H9 (cell line): ENCODE data around the gene GAN. TPM values are rescaled to one million over a fixed set of nuclear protein-coding genes. Genes with fewer than 3 reads are reported as not detected.

Experiments used
- DNase-seq: peaks from one replicate; pipeline ENCODE4 v3.0.0-alpha.2; 2017
- H2AFZ ChIP-seq: one replicate; pipeline ENCODE4 v1.6.1; 2013; ENCODE audit warnings: mild to moderate bottlenecking, low read length, control low read depth, moderate library complexity
- H2AK5ac ChIP-seq: 2 replicates; pipeline ENCODE4 v1.6.1; 2013; ENCODE audit warnings: low read length, control low read depth, mixed read lengths; ENCODE audit not compliant: insufficient read length
- H2BK120ac ChIP-seq: one replicate; pipeline ENCODE4 v1.6.1; 2013; ENCODE audit warnings: low read depth, mild to moderate bottlenecking, low read length, control low read depth, inconsistent platforms; ENCODE audit not compliant: poor library complexity, severe bottlenecking
- H2BK12ac ChIP-seq: 2 replicates; pipeline ENCODE4 v1.6.1; 2013; ENCODE audit warnings: low read length, control low read depth, mixed read lengths, low read depth; ENCODE audit not compliant: insufficient read length
- H2BK15ac ChIP-seq: 2 replicates; pipeline ENCODE4 v1.6.1; 2013; ENCODE audit warnings: low read depth, low read length, control low read depth
- H2BK20ac ChIP-seq: one replicate; pipeline ENCODE4 v1.6.1; 2013; ENCODE audit warnings: low read depth, mild to moderate bottlenecking, low read length, control low read depth, inconsistent platforms; ENCODE audit not compliant: poor library complexity, severe bottlenecking
- H2BK5ac ChIP-seq: 2 replicates; pipeline ENCODE4 v1.6.1; 2013; ENCODE audit warnings: low read length, control low read depth, mixed read lengths; ENCODE audit not compliant: insufficient read length
- H3K14ac ChIP-seq: 2 replicates; pipeline ENCODE4 v1.6.1; 2013; ENCODE audit warnings: low read length, control low read depth; ENCODE audit not compliant: insufficient read depth
- H3K18ac ChIP-seq: 2 replicates; pipeline ENCODE4 v1.6.1; 2013; ENCODE audit warnings: low read depth, mild to moderate bottlenecking, mixed read lengths, low read length, control low read depth; ENCODE audit not compliant: insufficient read length
- H3K23ac ChIP-seq: 2 replicates; pipeline ENCODE4 v1.6.1; 2013; ENCODE audit warnings: low read length, control low read depth, mixed read lengths, low read depth; ENCODE audit not compliant: insufficient read length
- H3K23me2 ChIP-seq: 2 replicates; pipeline ENCODE4 v1.6.1; 2013; ENCODE audit warnings: low read depth, mild to moderate bottlenecking, mixed read lengths, low read length, control low read depth; ENCODE audit not compliant: insufficient read length, poor library complexity, severe bottlenecking
- H3K27ac ChIP-seq: 2 replicates; pipeline ENCODE4 v1.5.1; 2013; ENCODE audit warnings: low read length, control low read depth, mixed read lengths, low read depth; ENCODE audit not compliant: insufficient read length
- H3K27me3 ChIP-seq: 2 replicates; pipeline ENCODE4 v1.6.1; 2013; ENCODE audit warnings: low read length, control low read depth, inconsistent platforms; ENCODE audit not compliant: insufficient read depth
- H3K4ac ChIP-seq: 2 replicates; pipeline ENCODE4 v1.6.1; 2013; ENCODE audit warnings: low read depth, mild to moderate bottlenecking, control low read depth, inconsistent platforms, low read length, moderate library complexity
- H3K4me1 ChIP-seq: 2 replicates; pipeline ENCODE4 v1.6.1; 2013; ENCODE audit warnings: low read length, control low read depth, inconsistent platforms; ENCODE audit not compliant: insufficient read depth
- H3K4me2 ChIP-seq: 2 replicates; pipeline ENCODE4 v1.6.1; 2013; ENCODE audit warnings: low read length, control low read depth, mixed read lengths; ENCODE audit not compliant: insufficient read length, insufficient read depth
- H3K56ac ChIP-seq: 2 replicates; pipeline ENCODE4 v1.6.1; 2013; ENCODE audit warnings: low read depth, mild to moderate bottlenecking, mixed read lengths, low read length, control low read depth; ENCODE audit not compliant: insufficient read length
- H3K79me1 ChIP-seq: 2 replicates; pipeline ENCODE4 v1.6.1; 2013; ENCODE audit warnings: low read depth, mild to moderate bottlenecking, moderate library complexity, low read length, control low read depth, inconsistent platforms; ENCODE audit not compliant: insufficient read depth, poor library complexity, severe bottlenecking
- H3K79me2 ChIP-seq: 2 replicates; pipeline ENCODE4 v1.6.1; 2013; ENCODE audit warnings: low read length, control low read depth, inconsistent platforms; ENCODE audit not compliant: insufficient read depth
- H3K9ac ChIP-seq: 2 replicates; pipeline ENCODE4 v1.6.1; 2013; ENCODE audit warnings: low read length, control low read depth, mixed read lengths; ENCODE audit not compliant: insufficient read length; ENCODE audit errors: extremely low read depth
- H3K9me3 ChIP-seq: one replicate; pipeline ENCODE4 v1.6.1; 2013; ENCODE audit warnings: low read depth, low read length, inconsistent platforms; ENCODE audit not compliant: control insufficient read depth
- H3T11ph ChIP-seq: one replicate; pipeline ENCODE4 v1.6.1; 2013; ENCODE audit warnings: mild to moderate bottlenecking, low read length, control low read depth, inconsistent platforms
- H4K20me1 ChIP-seq: one replicate; pipeline ENCODE4 v1.6.1; 2013; ENCODE audit not compliant: control insufficient read depth, insufficient read length, insufficient read depth
- H4K5ac ChIP-seq: 2 replicates; pipeline ENCODE4 v1.6.1; 2013; ENCODE audit warnings: low read depth, mild to moderate bottlenecking, mixed read lengths, low read length, control low read depth; ENCODE audit not compliant: insufficient read length
- H4K8ac ChIP-seq: replicated peaks from 2 replicates; pipeline ENCODE4 v1.6.1; 2013; ENCODE audit warnings: low read length, control low read depth, mixed read lengths, low read depth; ENCODE audit not compliant: insufficient read length
- H4K91ac ChIP-seq: 2 replicates; pipeline ENCODE4 v1.6.1; 2013; ENCODE audit warnings: low read depth, mild to moderate bottlenecking, moderate library complexity, mixed read lengths, low read length, control low read depth; ENCODE audit not compliant: insufficient read length
- H3K27ac Mint-ChIP-seq, 3 experiments: 2 replicates in 2 of 3; 3 replicates in 1 of 3; pipeline ENCODE4 v1.8.0; 2020 to 2021; ENCODE audit warnings: mixed read lengths in 3 of 3, mild to moderate bottlenecking in 1 of 3, moderate library complexity in 1 of 3
- H3K27me3 Mint-ChIP-seq: 2 replicates; pipeline ENCODE4 v1.8.0; 2021; ENCODE audit warnings: low read depth, mild to moderate bottlenecking, moderate library complexity, mixed read lengths
- H3K36me3 Mint-ChIP-seq, 3 experiments: 2 replicates in 2 of 3; 3 replicates in 1 of 3; pipeline ENCODE4 v1.8.0; 2020 to 2021; ENCODE audit warnings: low read depth in 3 of 3, mixed read lengths in 3 of 3; ENCODE audit not compliant: insufficient read depth in 1 of 3
- H3K4me1 Mint-ChIP-seq, 2 experiments: 2 replicates each; pipeline ENCODE4 v1.8.0; 2020; ENCODE audit warnings: mixed read lengths in 2 of 2
- H3K4me3 Mint-ChIP-seq, 2 experiments: 2 replicates in 1 of 2; 3 replicates in 1 of 2; pipeline ENCODE4 v1.8.0; 2020 to 2021; ENCODE audit warnings: mild to moderate bottlenecking in 2 of 2, mixed read lengths in 2 of 2, moderate library complexity in 1 of 2
- H3K9me3 Mint-ChIP-seq, 2 experiments: 2 replicates in 1 of 2; 3 replicates in 1 of 2; pipeline ENCODE4 v1.8.0; 2020; ENCODE audit warnings: mild to moderate bottlenecking in 2 of 2, mixed read lengths in 2 of 2, moderate library complexity in 1 of 2
- CTCF ChIP-seq: fragments of 200-600 bp; sonication (generic); conservative IDR thresholded peaks from 3 replicates; pipeline ENCODE4 v1.8.0; 2021; ENCODE audit warnings: antibody characterized with exemption, mild to moderate bottlenecking
- WGBS: extraction: QIAGEN DNeasy Blood & Tissue Kit; methylation state at CpG from one replicate; pipeline ENCODE4 v1.1.7; 2013; ENCODE audit warnings: missing lambda C conversion rate, low lambda C conversion rate, mixed read lengths; ENCODE audit not compliant: insufficient read length; ENCODE audit errors: extremely low coverage; 5-methylcytosine and 5-hydroxymethylcytosine counted together
- total RNA-seq: library from RNA; stranded (reverse); gene quantifications from 2 replicates; pipeline ENCODE4 v1.2.1, GENCODE V29; 2021

GAN gene
- total RNA-seq, 1 experiment from 2014 or later: 20.9 TPM

- H3K27ac ChIP-seq: no peak overlapping the region
- H2AFZ ChIP-seq: no peak overlapping the region
- peaks cover 2% of the 10 kb centered on the region; the same call in 1 of the 2 replicates for H3K4me1 ChIP-seq
- H3T11ph ChIP-seq: no peak overlapping the region
- no peak overlapping the region for H4K5ac ChIP-seq
- no peaks in the 10 kb centered on the region for H3K27me3 ChIP-seq
- H3K14ac ChIP-seq: no peak overlapping the region
- no peaks in the 10 kb centered on the region; the same call in 1 of the 2 replicates for H3K27me3 Mint-ChIP-seq
- no peak overlapping the region for H4K91ac ChIP-seq
- H3K79me2 ChIP-seq: no peaks in the 10 kb centered on the region
- no peak overlapping the region for H3K18ac ChIP-seq
- H4K20me1 ChIP-seq: no peaks in the 10 kb centered on the region
- H3K56ac ChIP-seq: no peak overlapping the region
- H3K9me3 Mint-ChIP-seq: no peaks in the 10 kb centered on the region
- H3K9ac ChIP-seq: no peak overlapping the region
- H3K23ac ChIP-seq: no peak overlapping the region
- H3K79me1 ChIP-seq: no peaks in the 10 kb centered on the region
- peak overlapping the region in 1 of 3 experiments; percentile 77; a peak in 2 of 7 replicates for H3K27ac Mint-ChIP-seq
- no peak overlapping the region for H2BK120ac ChIP-seq
- no peak overlapping the region for H2BK20ac ChIP-seq
- no peaks in the 10 kb centered on the region for H3K36me3 Mint-ChIP-seq
- no peak overlapping the region for H2BK12ac ChIP-seq
- no CpG with 5 or more reads among the region's 11 CpGs for WGBS
- H2BK5ac ChIP-seq: no peak overlapping the region
- no peak overlapping the region for H2BK15ac ChIP-seq
- no peak overlapping the region for H3K4me2 ChIP-seq
- H3K9me3 ChIP-seq: no peaks in the 10 kb centered on the region
- peak overlapping the region in 1 of 2 experiments; percentile 45; a peak in 2 of 5 replicates for H3K4me3 Mint-ChIP-seq
- TF ChIP-seq CTCF: no peak
- peak; percentile 73 for DNase-seq
- no peaks in the 10 kb centered on the region for H3K23me2 ChIP-seq
- H2AK5ac ChIP-seq: no peak overlapping the region
- peaks cover 24 to 28% of the 10 kb centered on the region in 2 experiments for H3K4me1 Mint-ChIP-seq
- no peak overlapping the region for H4K8ac ChIP-seq
- H3K4ac ChIP-seq: no peak overlapping the region
Measured at GRCh38 chr16:81415751-81416150, 101.0 kb downstream of the GAN start.
